ENCODE data around the gene FAF2. TPM values are rescaled to one million over a fixed set of nuclear protein-coding genes. Genes with fewer than 3 reads are reported as not detected.
A peak's percentile ranks its signal among the peaks of the same experiment; 100 is the strongest.
"Not testable (repeated sequence)": the region's sequence is repeated elsewhere in the genome, so short reads cannot be mapped to it uniquely, and the experiment has no call there.

FAF2 gene
- polyA plus RNA-seq, 3 donors, result 45.7 to 52.5 (median 48.7) TPM

- no peak for DNase-seq
Observed at GRCh38 chr5:176540956-176541337, 92.8 kb downstream of the FAF2 start.

GRCh38 chr5:176541338-176542134, 93.4 kb downstream of the FAF2 start:
- peak; percentile 61 for DNase-seq

GRCh38 chr5:176542135-176542595, 94.0 kb downstream of the FAF2 start:
- no peak for DNase-seq

- no peak for DNase-seq
Observed at GRCh38 chr5:176542596-176543427, 94.6 kb downstream of the FAF2 start.

GRCh38 chr5:176543428-176544182, 95.4 kb downstream of the FAF2 start:
- peak; percentile 63 for DNase-seq

- DNase-seq, result no peak
Observed at GRCh38 chr5:176545388-176545736, 97.2 kb downstream of the FAF2 start.

GRCh38 chr5:176545737-176546509, 97.7 kb downstream of the FAF2 start:
- DNase-seq, result no peak

GRCh38 chr5:176547802-176548201, 99.6 kb downstream of the FAF2 start:
- DNase-seq, result no peak

- no peak for DNase-seq
Observed at GRCh38 chr5:176548967-176549444, 100.8 kb downstream of the FAF2 start, which contains the start of gene CDHR2. TSS of gene CDHR2 (plus strand) at chr5:176549342. CDS start at chr5:176565353, 16,011 bp downstream.

GRCh38 chr5:176549871-176550270, 101.7 kb downstream of the FAF2 start:
- no peak for DNase-seq

GRCh38 chr5:176550275-176550831, 102.2 kb downstream of the FAF2 start:
- DNase-seq, result no peak

- DNase-seq, result not testable (repeated sequence)
Observed at GRCh38 chr5:176550937-176551336, 102.8 kb downstream of the FAF2 start.

- no peak for DNase-seq
Observed at GRCh38 chr5:176552332-176552869, 104.2 kb downstream of the FAF2 start.

GRCh38 chr5:176553260-176554085, 105.3 kb downstream of the FAF2 start:
- no peak for DNase-seq

- DNase-seq, result no peak
Observed at GRCh38 chr5:176557846-176558245, 109.7 kb downstream of the FAF2 start.

All from renal pelvis (tissue), 4 donors.